HG02981 (cell line): ENCODE results near the gene EFEMP1.

Experiments used
- ATAC-seq: cut with Tn5 transposase; IDR thresholded peaks from one replicate; pipeline ENCODE4 v1.9.1; 2021; ENCODE audit warnings: mild to moderate bottlenecking, moderate library complexity; ENCODE audit not compliant: unreplicated experiment

The EFEMP1 gene

DNA sequence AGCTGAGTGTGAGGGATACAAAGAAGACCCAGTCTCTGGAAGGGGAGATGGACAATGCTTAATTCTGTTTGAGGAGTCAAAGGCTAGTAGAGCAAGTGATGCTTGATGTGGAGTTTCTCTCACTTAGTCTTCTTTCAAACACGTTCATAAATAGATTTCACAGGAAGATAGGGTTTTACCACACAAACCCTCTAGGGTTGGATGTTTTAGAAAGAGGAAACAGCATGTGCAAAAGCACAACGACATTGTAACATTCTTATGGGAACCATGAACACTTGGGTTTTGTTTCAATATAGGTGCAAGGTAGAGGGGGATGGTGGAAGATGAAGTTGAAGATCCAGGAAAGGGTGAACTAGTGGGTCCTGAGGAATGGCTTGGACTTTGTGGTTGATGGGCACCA lies 10.8 kb upstream of the EFEMP1 start:
- no peak for ATAC-seq

DNA sequence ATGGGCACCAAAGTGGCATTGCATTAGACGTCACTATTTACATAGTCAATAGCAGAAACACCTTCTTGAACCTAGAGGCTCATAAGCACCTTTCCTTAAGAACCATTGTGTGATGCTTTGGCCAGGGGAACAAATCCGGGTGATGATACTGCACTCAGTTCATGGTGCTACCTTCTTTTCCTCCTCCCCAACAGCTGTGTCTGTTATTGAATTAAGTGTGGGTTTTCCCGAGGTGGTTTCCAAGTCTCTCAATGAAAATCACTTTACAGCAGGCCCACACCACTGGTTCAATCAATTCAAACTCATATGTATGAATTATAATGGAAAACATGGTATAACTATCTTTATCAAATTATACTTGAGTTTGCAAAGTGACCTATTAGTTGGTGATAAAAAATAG lies 9.3 kb upstream of the EFEMP1 start:
- no peak for ATAC-seq

DNA sequence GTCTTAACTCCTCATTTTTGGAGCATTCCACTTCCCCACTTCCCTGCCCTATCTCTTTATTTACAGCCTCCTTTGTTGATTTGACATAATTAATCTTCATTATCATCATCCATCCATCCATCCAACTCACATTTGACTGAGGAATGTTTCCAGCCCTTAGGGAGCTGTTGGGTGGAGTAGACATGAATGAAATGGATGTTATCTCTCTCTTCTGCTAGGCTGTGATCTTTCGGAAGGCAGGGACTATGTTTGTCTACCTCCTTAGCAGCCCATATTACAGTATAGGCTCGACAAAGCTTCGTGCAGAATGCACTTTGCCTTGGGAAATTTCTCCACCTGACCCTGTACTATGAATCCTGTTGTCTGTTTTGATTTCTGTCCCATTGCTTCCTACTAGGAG lies 7.7 kb upstream of the EFEMP1 start:
- ATAC-seq = no peak

DNA sequence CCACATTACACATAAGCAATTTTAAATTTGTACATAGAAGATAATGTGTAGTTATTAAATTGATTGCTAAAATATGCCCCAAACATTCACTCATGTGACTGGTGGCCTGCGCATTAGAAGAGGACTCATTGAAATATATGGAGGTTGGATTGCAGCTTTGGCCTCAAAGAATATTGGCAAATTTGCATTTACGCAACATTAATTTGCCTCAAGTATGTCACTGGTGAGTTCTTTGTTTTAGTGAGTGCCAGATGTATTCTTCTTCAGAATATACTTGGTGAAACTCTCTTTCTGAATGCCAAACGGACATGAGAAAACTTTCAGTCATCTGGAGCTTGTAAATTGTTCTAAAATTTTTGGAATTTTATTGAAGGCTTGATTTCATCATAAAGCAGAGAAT lies 5.9 kb upstream of the EFEMP1 start:
- ATAC-seq = no peak

DNA sequence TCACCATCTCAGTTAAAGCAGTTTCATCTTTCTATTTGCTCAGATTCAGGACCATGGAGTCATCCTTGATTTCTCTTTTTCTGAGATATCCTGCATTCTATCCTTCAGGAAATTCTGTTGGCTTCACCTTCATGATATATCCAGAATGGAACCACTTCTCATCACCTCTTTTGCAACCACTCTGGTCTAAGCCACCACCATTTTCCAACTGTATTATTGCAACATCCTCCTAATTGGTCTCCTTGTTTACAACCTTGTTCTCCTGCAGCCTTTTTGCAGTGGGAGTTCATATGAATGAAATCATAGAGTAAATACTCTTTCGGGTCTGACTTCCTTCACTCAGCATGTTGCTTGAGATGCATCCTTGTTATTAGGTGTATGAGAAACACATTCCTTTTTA lies 3.4 kb upstream of the EFEMP1 start:
- ATAC-seq = no peak

DNA sequence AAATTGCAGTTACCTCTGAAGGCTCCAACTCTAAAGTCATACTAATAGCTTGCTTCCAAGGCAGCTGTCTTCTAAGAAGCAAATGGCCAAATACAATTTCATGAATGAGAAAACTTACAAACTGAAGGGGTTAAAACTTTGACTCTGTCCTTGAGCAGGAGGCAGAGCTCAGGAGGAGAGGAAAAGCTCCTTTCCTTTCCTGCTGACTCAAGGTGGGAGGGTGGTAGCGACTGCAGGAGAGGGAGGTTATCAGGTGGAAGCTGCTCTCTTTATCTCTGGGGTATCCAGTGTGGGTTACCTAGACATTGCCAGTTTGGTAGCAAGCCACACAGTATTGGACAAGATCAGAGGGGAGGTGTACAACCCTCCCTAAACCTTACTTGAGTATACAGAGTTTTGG lies 2.7 kb upstream of the EFEMP1 start:
- ATAC-seq = no peak

DNA sequence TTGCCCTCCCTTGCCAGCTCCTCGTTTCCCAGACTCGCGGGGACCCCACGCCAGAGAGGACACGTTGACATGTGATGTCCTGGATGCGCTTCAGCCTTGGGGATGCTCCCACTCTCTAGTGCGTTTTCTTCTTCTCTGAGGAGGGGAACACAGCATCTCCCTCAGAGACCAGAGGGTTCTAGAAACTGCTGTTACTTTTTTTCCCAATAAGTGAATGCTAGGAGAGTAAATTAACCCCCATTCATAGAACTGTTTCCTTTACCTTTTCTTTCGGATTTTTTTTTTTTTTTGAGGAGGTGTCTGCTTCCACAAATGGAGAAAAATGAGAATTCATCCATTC lies 370 bp upstream of the EFEMP1 start:
- ATAC-seq = no peak

DNA sequence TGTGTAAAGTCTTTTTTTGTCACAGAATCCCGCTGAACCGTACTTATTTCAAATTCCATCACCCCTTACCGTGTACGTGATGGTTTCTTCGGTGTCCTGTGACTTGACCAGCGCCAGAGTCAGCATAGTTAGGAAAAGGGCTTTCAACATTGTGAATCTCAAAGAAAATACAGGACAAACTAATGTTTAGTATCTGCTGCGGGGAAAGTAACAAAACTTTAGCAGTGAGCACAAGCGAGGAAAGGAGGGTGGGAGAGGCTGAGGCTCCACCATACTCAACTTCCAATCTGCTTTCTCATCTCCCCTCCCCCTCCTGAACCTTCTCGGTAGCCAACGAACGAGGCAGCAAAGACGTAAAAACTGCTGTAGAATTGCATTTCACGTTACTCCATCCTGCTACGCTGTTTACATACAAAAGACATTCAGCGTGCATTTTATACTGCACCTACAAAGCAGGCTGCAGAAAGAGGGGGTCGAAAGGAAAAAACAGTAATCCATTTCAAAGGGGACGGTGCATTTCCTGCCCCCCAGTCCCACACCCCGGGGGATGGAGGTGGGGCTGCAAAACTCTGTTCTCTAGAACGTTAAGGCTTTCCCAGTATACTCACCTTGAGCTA lies 1.2 kb downstream of the EFEMP1 start:
- no peak for ATAC-seq

DNA sequence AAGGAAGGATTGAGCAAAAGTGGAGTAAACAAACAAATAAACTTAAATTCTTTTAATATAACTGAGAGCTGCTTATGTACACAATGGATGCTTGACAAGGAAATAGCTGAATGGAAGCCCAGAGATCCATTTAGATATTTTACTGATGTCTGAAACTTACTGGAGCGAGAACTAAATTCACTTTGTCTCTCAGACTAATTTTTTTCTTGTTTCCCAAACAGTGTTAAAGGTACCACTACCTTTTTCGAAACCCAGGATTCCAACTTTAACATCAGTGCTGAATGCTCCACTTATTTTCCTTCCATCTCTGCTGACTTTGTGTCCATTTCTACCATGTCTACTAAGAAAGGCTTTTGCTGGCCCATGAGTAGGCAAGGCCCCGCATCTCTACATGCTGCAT lies 4.0 kb downstream of the EFEMP1 start:
- no peak for ATAC-seq

DNA sequence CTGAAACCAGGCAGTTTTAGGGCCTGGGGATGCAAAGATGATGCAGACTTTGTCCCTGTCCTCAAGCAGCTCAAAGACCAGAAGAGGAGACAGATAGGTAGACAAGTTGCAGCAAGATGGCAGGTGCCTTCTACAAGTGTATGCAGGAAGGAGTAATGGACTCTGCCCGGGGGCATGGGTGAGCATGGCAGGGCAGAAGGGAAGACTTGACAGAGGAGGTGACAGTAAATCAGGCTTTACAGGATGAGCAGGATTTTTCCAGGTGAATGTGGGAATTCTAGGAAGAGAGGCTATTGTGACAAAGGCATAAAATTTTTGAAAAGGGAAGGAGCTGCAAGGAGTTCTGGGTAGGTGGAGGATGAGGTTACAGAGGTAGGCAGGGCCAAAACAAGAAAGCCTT lies 4.7 kb downstream of the EFEMP1 start:
- ATAC-seq = no peak

DNA sequence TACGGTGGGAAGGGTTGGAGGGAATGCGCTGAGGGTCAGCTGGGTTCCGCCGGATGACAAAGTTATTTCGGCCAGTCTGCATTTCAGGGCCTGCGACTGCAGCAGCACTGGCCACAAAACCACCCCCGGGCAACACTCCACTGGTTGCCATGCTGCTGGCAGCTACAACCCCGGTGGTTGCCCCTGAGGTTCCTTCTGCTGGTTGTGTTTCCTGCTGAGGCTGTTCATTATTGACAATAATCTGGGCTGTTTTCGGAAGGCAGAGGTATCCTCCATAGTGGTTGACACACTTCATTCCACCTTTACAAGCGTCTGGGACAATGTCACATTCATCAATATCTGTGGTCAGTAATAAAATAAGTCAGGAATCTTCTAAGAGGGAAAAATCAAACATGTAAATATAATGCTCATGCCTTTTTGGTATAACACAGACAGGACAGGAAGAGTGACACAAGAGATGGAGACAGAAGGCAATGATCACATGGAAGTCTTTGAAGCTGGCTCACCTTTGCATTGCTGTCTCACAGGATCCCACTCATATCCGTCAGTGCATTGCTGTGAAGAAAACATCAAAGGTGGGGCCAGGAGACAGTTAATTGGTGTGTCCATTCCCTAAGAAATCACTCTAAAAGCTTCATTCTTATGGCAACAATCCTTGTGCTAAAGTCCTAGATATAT lies 5.7 kb downstream of the EFEMP1 start:
- ATAC-seq = no peak

DNA sequence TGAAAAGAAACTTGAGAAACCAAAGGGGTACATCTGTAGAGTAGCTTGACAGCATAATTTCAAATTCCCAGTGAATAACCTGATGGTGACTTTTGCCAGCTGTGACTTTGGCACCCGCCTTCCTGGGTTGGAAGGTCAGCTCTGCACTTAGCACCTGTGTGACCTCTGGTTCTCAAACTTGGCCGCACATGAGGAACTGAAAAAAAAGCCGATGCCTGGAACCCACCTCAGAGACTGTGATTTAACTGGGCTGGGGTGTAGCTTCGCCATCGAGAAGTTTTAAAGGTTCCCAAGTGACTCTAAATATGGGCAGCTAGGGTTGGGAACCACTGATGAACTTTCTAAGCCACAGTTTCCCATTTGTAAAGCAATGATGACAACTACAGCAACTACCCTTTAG lies 6.5 kb downstream of the EFEMP1 start:
- ATAC-seq = no peak

DNA sequence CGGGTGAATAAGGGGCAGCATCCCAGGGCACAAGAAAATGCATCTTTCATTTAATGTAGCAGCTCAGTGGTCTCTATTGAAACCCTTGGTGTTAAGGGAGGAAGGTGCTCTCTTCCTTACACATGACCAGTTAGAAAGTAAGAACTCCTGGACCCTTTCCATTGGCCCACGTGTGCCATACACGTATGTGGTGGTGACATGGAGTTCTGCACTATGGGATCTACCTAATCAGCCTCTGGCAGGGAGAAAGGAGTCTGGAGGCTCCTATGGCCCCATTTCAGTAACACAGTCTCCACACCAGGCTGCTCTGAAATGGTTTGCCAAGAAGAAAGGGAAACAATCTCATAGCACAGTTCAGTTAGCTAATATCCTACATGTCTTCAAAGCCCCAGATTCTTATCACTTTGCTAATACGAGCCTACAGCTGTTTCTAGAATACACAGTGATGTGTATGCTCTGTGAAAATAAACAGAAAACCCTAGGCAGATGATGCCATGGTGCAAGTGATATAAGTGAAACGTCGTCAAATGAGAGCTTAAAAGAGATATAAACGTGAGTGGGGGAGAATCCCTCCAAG lies 7.0 kb downstream of the EFEMP1 start:
- no peak for ATAC-seq

DNA sequence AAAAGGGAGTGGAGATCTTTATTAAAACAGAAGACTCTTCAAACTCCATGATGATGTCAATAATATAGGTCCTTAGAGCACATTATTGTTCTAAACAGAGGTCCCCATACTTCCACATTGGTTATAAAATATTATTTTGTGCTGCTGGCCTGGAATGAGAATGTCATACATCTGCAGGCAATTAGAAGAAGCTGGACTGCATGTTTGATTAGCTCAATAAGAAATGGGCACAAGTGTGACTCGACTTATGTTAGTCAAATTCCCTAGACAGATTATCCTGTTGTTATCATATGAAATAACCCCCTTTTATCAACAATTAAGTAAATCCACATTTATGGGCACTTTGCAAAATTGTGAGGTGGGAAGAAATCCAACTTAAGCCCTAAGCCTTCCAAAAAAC lies 8.8 kb downstream of the EFEMP1 start:
- no peak for ATAC-seq

DNA sequence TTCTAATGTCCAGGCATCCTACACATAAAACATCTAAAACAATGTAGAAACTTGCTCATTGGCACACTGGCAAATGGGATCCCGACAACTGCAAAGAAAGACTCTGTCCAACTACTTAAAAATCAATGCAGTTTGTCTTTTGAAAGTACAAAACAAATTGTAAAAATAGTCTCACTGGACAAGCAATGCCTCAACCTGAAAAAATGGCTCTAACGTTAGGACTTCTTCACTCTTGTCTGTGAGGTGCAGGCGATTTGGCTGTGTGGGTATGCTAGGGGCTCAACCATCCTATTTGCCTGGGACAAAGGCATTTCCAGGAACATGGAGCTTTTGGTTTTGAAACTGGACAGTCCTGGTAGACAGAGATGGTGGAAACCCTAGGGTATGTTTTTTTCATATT lies 10.7 kb downstream of the EFEMP1 start:
- ATAC-seq = no peak

DNA sequence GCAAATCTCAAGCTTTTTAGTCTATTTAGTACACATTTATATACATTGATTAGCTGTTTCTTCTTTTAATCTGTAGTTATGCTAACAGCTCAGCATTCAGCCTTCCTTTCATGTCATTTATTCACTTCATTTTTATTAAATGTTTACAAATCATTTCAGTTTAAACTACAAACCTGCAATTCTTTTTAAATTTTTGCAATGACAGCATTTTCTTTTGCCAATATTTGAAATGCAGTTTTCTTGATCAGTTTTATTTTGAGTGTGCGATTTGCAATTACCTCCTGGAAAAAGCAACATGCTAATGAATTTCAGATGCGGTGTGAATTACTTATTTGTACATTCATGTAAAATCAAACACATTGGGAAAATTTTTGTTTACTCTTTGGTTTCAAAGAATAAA lies 13.5 kb downstream of the EFEMP1 start:
- ATAC-seq = no peak

DNA sequence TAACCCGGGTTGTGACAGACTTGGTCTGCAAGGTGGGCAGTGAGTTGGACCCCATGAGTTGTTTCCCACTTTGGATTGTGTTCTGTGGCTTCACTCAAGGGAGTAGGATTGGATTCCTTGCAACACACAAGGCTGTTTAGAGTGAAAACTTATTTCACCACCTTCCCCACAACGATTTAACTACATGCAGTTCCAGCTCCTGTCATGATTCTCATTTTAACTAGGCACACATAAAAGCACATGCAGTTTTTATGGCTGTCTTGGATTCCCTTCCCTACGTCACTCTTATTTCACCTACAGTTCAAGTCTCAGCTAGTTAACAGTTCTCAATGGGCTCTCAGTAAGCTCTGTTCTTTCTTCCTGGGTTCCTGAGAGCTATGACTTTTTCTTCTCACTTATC lies 15.9 kb downstream of the EFEMP1 start:
- ATAC-seq = no peak

DNA sequence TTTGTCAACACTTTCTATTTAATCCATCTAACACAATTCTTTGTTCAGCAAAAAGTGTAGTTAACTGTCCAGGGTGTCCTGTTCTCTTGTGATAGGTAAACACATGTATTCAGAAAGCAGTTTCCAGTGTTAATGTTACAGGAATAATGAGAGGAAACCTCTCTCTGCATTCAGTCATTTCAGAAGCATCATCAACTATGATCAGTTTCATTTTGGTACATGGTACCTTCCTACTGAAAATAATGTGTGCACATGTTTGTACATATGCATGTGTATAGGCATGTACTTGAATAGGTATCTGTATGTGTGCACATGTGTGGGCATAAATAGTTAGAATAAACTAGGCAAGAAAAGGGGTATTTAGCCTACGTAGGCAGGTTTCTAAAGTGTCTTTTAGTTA lies 16.6 kb downstream of the EFEMP1 start:
- ATAC-seq = no peak

DNA sequence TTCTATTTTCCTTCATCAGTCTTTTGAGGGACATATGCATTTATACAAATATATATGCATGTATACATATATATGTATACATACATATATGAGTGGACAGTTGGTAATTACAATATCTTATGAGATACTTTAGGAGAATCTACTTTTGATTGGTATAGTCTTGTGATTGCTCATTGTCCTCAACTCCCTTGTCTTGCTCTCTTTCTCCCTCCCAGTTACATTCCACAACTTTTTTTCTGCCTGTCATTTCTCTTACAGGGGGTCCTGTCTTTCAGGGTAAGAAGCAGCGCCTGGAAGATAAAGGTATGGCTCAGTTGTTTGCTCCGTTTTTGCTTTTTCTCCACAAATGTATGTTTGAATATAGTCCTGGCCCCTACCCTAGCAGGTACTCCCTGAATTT lies 19.9 kb downstream of the EFEMP1 start:
- ATAC-seq = no peak

DNA sequence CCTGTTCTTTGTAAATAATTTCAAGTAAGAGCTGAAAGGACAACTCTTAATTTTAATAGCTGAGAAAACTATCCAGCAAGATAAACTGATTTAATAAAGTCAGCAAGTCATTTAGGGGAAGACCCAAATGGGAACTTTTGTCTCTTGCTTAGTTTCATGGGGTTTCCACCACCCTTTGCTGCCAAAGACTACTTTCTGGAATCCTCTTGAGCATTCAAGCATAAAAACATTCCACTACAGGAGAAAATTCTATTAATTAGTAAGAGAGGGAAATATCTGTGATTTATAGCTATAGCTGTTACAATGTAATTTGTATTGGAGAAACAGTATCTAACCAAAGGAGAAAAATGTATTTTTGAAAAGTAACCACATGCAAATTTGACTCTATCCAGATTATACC lies 20.6 kb downstream of the EFEMP1 start:
- no peak for ATAC-seq

DNA sequence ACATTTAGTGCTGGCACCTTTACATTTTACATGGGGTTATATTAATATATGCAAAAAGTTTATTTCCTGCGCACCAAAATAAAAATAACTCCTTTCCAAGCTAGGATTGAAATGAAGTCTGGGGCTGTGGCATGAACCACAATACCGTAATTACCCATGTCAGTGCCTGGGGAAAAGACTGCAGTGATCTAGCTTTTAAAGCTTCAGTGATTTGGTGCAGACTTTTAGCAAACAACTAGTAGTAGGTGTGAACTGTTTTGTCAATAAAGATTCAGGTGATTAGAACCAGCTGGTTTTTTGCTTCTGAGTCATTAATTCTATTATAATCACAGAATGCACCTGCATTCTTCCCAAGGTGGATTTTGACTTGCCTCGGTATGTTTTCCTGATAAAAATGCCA lies 21.2 kb downstream of the EFEMP1 start:
- ATAC-seq = no peak

DNA sequence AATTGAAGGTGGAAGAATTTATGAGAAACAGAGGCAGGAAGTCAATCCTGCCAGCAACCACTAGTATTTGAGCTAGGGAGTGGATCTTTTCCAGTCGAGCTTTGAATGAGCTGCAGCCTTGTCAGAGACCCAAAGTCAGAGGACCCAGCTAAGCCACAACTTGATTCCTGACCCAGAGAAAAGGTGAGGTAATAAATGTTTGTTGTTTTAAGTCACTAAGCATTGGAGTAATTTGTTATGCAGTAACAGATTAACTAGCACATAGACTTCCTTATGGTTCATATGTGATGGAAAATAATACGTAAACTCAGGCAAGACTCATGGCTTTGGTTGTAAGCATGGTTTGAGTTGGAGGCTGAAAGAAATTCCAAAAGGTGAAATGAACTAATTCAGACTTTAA lies 21.6 kb downstream of the EFEMP1 start:
- ATAC-seq = no peak

DNA sequence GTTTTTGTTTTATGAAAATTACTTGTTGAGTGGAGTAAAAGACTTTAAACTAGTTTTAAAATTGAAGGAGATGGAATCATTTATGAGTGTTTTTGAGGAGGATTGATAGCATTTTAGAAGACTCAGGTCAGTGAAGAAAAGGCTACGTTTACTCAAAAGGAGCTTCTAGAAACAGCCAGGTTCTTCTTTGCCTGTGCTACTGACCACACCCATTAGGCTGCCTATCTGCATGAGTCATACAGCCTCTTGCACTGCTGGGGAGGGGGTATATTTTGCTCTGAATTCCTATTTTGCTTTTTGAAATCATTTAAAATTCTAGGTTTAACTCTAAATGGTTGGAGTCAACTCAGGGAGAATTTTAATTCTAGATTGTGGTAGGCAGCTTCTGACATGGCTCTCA lies 22.3 kb downstream of the EFEMP1 start:
- ATAC-seq = no peak
